NOMO-1 treated with DMSO at 0.1 percent for 48 hours (cell line): ENCODE measurements around the gene UMODL1.

Experiments
- DNase-seq: peaks from one replicate; lab custom pipeline; 2025; ENCODE audit not compliant: unreplicated experiment; lab: John Stamatoyannopoulos, UW

UMODL1 gene

DNA sequence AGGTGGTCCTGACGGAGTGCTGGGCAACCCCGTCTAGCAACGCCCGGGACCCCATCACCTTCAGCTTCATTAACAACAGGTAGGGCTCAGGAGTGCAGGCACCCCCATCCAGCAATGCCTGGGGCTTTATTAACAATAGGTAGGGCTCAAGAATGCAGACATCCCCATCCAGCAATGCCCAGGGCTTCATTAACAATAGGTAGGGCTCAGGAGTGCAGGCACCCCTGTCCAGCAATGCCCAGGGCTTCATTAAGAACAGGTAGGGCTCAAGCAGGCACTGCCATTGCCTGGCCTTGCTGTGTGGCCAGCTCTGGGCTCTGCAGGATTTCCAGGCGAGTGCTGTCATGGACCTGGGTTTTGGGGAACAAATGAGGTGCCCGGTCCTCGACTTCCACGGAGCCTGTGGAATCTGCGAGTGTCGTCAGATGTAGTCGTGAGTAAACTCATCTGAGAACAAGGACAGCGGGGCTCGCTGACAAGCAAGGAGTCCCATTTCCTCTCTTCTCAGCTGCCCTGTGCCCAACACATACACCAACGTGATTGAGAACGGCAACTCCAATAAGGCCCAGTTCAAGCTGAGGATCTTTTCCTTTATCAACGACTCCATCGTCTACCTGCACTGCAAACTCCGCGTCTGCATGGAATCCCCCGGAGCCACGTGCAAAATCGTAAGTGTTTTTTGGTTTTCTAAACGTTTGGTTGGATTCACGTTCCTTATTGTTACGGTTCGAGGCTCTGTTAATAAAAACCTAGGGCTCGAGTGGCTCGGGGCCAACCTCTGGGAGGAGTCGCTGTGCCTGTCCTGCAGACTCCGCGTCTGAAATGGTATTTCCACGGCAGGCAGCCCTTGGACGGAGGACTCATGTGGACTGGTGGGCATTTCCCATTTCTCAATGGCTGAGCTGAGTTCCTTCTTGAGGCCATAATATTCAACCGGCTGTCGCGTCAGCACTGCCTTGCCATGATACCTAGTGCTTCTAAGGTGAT, 56.3 kb downstream of the UMODL1 start:
- no peak for DNase-seq

- DNase-seq, result no peak
Observed at GRCh38 chr21:42129300-42130266, 58.5 kb downstream of the UMODL1 start.

DNA sequence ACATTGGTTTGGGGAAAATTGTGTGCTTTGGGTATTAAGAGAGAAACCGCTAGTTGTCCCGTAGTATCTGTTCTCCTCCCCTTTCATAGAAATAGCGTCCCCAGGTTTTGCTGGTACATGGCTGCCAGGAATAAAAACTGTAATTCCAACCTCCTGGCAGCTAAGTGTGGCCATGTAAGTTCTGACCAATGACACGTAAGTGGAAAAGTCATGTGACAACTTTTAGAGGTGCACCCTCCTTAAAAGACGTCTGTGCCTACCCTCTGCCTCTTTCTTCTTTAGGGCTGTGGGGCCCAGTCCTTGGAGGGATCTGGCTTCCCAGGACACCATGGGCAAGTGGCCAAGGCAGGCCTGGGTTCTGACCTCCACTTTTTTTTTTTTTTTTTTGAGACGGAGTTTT, 59.3 kb downstream of the UMODL1 start:
- DNase-seq, result no peak

GRCh38 chr21:42132183-42132582, 61.1 kb downstream of the UMODL1 start:
- DNase-seq, result no peak

DNA sequence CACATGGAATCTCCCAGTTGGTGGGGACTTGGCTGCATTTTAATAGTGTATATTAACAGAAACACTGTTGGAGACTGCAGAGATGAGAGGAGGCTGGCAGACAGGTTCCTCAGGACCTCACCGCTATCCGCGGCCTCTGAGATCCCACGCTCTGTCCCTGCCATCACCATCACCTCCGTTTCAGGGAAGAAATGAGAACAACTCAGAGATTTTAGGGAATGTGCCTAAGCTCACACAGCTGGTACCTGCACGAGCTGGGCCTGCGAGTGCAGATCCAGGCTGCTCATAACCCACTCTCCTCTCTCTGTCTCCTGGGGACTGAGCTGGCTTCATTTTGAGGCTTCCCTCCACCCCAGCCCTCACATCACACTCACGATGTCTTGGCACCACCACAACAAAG, 62.0 kb downstream of the UMODL1 start:
- DNase-seq, result no peak

DNA sequence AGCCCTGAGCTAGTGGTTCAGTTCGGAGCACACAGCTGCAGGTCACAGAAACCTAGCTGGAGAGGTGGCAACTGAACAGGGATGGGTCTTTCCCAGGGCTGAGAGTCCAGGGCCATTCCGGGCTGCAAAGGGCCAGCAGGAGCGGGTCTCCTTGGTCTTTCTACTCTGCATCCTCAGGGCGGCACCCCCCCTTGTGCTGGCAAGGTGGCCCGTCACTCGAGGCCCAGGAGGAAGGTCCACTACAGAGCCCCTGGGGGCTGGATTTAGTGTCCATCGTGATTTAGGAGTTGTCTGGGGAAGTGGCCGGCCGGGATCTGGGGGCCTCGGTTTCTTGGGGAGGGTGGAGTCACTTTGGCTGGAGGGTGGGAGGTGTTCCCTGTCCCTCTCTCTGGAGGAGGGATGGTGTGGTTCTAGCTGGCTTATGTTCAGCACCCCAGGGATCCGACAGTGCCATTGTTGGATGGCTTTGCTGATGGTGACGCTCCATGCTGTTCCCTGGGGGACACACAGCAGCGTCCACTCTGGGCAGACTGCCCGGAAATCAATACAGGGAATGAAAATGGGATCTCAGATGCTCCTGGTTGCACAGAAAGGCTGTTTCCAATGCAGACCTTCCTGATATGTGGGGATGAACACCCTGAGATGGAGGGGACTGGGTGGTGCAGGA, 64.4 kb downstream of the UMODL1 start:
- DNase-seq, result no peak

- DNase-seq, result no peak
Observed at GRCh38 chr21:42137191-42137904, 66.2 kb downstream of the UMODL1 start.

DNA sequence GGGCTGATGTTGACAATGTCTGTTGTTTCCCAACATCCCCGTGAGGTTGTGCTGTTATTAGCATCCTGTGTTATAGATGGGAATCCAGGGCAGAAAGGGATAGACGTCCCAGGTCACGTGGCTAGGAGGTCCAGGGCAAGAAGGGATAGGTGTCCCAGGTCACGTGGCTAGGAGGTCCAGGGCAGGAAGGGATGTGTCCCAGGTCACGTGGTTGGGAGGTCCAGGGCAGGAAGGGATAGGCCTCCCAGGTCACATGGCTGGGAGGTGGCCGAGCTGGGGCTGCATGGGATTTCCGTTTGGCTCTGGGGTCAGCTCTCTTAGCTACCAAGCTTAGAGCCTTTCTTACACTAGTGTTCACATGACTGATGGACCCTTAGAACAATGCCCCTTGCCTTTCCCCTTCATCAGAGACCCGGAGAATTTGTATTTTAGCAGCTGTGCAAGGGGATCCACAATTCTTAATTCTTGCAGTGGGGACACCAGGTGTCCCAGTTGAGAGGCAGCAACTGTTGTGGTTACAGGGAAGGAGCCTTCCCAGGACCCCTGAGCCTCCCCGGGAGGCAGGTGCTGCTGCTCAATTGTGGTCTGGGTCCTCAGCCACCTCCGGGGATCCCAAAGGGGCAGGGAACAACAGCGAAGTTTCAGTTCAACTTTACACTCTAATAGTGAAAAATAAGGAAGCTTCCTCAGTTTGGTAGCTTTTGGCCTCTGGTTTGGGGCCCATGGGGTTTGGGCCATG, 69.2 kb downstream of the UMODL1 start:
- no peak for DNase-seq

DNA sequence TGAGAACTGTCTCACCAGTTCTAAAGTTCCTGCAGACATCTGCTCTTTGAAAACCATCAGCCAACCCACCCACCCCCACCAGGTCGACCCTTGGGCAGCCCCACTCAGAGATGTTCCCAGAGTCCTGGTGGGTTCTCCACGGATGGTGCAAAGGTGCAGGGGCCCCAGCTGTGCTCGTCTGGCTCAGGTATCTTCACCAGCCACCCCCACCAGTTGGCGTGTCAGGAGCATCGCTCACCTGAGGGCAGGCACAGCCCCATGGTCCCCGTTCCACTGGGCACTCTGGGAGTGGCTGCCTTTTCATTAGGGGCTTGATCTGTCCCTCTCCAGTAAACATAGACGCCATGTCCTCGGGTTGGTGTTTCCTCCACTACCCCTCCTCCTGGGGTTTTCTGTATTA, 70.5 kb downstream of the UMODL1 start:
- DNase-seq, result no peak

GRCh38 chr21:42142141-42142540, 71.0 kb downstream of the UMODL1 start:
- no peak for DNase-seq

DNA sequence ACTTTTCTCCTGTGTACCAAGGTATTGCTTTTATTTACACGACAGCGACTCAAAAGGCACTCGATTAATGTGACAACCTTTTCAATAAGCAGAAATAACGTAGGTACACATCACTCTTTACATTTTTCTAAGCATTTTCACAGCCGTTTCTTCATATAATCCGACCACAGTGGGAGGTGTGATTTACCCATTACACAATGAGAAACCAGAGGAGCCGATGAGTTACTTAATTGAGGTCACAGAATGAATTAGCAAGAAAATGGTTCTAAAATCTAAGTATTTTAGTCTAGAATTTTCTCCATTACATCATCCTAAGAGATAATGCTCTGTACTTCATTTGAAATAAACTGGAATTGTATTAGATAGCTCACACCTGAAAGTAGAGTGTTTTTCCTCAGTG, 71.5 kb downstream of the UMODL1 start:
- peak; percentile 31 for DNase-seq

DNA sequence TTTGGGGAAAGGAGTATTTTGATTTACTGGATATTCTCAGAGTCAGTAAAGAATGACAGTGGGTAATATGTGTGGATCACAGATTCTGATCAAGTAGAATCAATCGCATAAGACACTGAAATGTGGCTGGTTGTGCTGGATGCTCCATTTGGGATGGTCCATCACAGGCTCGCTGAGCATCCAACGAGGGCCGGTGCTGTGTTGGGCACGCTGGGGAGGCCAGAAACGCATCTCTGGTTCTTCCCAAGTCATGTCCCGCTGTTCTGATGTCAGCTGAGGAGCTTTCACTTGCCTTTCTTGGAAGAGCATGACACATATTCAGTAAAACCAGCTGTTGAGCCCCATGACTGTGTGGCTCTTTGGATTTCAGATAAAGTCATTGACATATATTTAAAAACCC, 72.0 kb downstream of the UMODL1 start:
- no peak for DNase-seq

DNA sequence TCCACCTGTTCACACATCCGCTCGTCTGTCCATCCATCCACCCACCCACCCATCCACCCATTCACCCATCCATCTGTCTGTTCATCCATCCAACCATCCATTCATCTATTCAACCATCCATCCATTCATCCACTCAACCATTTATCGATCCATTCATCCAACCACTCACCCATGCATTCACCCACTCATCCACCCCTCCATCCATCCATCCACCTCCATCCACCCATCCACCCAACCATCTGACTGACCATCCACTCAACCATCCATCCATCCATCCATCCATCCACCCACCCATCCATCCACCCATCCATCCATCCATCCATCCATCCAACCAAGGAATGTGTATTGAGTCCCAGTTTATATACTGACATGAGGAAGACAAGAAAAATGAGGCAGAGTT, 73.1 kb downstream of the UMODL1 start:
- DNase-seq, result no peak

- DNase-seq, result no peak
Observed at GRCh38 chr21:42144679-42145568, 73.8 kb downstream of the UMODL1 start.

DNA sequence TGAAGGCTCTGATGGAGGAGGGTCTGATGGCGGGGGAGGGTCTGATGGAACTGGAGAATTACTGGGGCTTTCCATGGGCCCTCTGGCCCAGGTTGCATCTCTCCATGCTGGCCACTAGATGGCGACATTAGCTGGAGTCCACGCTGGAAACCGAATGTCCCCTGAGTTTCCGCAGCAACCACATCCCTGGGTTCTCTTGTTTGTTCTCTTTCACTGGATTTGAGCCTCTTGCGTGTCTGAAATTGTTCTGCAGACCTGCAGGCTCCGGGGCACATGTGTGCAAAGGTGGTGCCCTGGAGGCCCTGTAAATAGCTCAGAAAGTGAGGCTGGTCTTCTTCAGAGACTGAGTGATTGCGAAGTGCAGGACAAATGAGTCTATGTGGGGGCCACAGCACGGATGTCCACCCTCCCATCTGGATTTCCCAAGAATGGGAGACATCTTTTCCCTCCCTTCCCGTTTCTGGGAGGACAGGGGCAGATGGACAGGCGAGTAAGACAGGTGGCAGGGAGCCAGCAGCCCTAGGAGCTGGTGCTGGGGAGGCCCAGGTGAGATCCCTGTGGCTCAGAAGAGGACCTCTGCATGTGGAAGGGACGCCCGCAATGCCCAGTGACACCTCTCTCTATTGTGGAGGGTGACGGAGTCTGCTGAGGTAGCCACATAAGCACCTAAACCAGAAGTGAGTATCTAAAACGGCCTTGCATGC, 74.6 kb downstream of the UMODL1 start:
- peak; percentile 60 for DNase-seq

- no peak for DNase-seq
Observed at GRCh38 chr21:42146273-42146805, 75.2 kb downstream of the UMODL1 start.

GRCh38 chr21:42146821-42147220, 75.7 kb downstream of the UMODL1 start:
- DNase-seq, result no peak
